NCI-H1436 (cell line): ENCODE results near the gene KCNQ1.

Experiments
- DNase-seq: peaks from one replicate; lab custom pipeline; 2025; lab: John Stamatoyannopoulos, UW

The KCNQ1 gene

DNA sequence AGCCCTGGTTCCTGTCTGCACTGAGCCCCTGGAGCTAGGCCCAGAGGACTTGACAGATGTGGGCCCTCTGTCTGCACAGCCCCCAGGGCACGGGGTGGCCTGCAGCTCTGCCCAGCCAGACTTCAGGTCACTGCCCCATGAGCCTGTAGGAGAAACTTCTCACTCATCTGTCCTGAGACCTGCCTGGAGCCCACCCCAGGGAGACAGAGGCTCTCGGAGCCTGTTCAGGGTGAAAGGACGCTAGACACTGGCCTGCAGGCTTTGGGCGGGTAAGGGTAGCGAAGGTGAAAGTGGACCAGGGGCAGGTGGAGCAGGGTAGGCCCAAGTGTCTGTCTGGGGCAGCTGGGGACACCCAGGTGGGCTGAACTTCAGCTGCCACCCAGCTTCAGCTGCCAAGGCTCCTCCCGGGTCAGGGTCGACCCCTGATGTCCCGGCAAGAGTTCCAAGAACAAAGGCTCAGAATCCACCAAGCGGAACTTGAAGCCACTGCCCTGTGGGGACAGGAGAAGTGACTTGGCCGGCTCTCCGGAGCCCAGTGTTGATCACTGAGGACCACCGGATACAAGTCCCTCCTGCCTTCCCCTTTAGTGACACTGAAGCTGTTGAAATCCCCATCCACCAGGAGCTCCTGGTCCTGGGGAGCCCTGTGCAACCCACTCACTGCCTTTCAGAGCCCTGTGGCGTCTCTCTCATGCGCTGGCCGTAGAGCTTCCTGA lies 90.3 kb downstream of the KCNQ1 start:
- DNase-seq = no peak

DNA sequence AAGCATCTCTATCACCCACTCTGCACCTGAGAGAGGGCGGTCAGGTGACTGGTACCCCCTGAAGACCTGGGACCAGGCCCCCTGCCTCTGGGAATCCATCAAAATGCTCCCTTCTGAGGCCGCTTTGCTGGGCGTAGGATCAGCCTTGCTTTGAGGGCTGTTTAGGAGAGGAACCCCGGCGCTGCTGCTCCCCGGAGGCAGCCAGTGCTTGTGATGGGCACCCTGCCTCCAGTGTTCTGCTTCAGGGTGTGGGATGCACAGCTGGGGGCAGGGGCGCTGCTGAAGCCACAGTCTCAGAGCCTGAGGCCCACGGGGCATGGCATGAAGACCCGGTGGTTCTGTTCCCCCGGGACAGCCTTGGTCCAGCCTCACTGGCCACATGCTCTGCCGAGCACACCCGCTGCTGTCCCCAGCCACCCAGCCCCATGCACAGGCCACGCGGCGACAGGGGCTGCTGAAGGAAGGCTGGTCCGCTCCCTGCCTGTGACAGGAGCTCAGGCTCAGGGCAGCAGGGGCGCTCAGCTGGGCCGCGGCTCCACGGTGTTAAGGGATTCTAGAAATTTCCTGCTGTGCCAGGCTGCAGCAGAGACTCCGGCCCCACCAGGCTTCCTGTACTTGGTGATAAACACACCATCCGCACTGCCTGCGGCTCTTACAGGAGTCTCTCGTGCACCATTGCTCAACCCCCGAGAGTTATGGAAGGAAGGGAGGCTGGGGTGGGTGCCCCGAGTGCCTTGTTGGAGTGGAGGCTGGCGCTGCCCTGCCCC lies 91.0 kb downstream of the KCNQ1 start:
- no peak for DNase-seq

DNA sequence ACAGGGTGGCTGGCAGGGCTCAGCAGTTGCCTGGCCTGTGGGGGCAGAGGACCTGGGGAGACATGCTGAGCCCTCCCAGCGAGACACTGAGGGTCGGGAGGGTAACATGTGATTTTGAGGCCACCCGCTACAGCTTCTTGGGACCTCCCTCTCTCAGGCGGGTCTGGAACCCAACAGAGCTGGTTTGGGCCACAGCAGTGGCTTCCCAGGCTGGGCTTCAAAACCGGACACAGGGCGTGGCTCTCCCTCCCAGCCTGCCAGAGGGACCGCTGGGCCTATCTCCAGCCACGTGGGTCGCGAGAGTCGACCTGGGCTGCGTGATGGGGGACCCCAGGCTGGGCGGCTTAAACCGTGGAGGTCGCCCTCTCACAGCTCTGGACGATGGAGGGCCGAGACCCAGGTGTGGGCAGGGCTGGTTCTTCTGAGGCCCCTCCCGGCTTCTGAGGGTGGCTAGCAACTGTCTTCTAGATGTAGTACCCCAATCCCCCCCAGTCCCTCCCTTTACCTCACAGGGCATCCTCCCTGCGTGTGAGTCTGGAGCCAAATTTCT lies 91.7 kb downstream of the KCNQ1 start:
- no peak for DNase-seq

GRCh38 chr11:2537010-2537705 lies 92.3 kb downstream of the KCNQ1 start:
- no peak for DNase-seq

DNA sequence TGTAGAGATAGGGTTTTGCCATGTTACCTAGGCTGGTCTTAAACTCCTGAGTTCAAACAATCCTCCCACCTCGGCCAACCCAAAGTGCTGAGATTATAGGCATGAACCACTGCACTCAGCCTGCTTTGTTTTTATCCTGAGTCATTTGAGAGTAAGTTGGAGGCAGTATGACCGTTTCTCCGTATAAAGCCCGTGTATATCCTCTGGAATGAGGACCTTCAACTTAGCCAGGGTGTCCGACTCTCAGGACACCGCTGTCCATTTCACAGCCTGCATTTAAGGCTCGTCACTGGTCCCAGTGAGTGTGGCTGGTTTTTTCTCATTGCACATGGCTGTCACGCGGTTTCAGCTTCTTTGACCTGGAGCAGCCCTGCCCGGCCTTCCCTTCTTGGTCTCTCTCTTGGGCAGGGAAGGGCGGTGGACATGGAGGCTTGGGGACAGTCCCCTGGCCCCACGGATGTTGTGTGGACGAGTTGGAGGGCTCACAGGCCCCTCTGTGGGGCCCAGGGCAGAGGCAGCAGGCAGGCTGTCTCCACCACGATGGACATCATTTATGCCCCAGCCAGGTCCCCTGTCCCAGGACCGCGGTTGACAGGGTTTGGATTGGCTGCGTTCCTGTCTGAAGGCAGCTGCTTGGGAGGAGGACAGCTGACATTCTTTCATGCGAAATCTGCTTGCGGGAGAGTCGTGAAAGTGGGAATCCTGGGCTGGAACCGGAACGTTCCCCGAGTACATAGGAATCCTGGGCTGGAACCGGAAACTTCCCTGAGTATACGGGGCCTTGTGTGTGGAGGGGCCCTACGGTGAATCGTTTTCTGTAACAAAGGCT lies 93.3 kb downstream of the KCNQ1 start:
- DNase-seq = no peak

- DNase-seq = no peak
These were observed 94.1 kb downstream of the KCNQ1 start for GRCh38 chr11:2538951-2539350.

DNA sequence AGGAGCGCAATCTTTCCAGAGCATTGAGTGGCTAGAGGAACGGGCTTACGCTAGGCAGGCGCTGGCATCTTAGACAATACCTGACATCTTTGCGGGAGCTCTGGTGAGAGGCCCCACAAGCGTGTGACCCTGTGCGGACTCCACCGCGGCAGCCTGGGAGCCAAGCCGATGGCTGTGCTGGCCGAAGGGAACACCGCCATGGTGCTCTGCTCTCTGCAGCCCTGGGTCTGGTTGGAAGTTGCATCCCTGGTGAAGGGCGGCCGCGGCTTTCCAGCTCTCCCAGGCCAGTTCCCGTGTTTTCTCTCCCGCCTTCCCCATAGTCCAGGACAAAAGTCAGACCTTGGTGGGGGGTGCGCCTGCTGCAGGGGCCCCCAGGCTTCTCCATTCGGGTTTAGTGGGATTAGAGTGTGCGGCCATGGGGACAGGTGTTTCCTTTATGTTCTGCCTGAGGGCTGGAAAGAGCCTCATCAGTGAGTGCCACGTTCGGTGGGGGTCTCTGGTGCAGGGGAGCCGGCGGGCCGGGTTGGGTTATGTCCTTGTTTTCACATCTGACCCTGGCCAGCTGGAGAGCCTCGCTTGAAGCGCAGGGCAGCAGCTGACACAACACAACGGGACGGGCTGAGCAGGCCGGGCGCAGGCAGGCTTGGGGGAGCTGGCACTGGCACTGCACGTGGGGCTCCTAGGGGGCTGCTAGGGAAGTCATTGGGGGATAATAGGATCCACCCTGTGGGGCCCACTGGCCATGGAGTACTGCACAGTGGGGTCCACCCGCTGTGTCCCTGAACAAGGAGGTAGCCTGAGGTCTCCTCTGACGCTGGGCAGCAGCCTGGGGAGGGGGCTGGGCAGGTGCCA lies 94.8 kb downstream of the KCNQ1 start:
- no peak for DNase-seq

DNA sequence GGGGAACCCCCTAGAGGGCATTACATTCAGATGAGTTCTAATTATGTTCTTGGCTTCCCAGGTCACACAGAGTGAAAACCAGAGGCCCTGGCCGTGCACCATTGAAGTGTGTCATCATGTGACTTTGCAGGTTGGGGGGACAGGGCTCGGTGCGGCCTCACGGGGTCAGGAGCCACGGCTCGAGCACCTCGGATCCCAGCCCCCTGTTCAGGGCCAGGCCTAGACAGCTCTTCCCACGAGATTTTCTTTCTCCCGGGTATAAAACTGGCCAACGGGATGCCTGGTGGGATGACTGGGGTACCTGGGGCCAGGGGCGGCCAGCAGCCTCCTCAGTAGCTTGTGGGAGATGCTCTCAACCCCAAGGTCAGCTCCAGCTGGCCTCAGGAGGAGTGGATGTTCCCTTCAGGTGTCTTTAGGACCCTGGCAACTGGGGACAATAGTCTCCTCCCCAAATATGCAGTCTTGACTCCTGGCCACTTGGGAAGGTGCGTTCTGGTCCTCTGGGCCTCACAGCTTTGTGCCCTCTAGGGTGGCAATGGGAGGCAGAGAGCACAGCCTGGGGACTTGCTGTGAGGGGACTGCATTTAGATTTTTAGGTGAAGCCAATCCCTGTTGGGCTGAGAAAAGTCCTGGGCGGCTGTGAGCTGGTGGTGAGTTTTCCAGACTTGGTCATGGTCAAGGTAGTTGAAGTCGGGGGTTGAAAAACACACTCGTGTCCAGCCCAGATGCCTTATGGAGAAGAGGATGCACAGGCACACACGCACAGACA lies 95.6 kb downstream of the KCNQ1 start:
- DNase-seq = no peak

DNA sequence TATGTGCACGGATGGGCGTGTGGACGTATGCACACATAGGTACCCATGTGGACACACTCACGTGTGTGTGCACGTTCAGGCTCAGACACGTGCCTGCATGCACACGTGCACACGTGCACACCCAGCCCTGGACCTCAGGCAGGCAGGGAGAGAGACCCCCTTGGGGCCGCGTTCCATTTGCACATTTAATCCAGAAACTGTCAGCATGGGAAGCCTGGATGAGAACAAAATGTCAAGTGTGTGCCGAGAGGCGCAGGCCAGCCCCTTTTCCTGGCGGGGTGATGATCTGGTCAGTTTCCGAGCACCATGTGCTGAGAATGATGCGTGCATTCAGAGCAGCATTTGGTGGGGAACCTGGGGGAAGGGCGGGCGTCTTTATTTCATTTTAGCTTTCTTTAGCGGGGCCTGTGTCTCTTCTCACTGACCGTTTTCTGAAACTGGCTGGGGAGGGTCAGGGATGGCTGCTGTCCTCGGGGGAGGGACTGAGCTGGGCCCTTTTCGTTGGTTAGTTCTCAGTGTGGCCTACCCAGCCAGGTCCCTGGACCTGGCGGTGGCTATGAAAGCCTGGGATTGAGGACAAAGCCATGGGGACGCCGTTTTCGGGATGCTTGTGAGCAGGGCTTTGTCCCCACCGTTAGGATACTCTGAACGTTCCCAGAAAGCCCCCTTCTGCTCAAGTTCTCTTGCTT lies 96.3 kb downstream of the KCNQ1 start:
- DNase-seq = no peak

- DNase-seq = no peak
These were observed 97.1 kb downstream of the KCNQ1 start for GRCh38 chr11:2541881-2542361.

- DNase-seq = no peak
These were observed 97.6 kb downstream of the KCNQ1 start for GRCh38 chr11:2542406-2542805.

DNA sequence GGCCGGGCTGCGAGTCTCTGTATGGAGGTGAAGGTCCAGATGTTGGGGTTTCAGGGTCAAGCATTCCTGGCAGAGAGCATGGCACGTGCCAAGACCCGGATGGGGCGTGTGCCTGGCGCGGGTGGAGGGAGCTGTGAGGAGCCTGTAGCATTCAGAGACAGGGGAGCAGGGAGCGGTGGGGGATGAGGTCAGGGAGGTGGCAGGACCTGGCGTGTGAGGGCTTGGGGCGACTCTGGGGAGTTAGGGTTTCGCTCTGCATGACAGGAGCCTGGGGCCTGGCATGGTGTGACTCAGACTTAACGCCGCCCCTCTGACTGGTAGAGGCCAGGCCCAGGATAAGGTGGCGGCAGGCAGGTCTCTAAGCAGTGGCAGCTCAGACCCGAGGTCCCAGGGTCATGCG lies 103.0 kb downstream of the KCNQ1 start:
- DNase-seq = no peak

DNA sequence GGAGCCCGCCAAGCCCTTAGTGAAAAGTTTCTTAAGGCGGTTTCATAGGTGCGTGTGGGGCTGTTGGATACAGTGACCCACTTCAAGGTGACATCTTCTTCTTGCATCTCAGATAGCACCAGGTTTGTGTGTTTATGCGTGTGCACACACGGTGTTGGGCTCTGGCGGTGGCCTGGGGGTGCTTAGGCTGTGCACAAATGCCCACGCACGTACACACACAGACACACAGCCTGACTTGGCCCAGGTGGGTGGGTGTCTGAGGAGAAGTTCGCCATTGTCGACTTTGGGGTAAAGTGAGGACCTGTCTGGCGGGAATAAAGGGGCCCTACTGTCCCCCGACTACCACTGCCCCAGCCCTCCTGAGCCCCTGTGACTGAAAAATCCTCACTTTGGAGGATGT lies 103.8 kb downstream of the KCNQ1 start:
- no peak for DNase-seq

DNA sequence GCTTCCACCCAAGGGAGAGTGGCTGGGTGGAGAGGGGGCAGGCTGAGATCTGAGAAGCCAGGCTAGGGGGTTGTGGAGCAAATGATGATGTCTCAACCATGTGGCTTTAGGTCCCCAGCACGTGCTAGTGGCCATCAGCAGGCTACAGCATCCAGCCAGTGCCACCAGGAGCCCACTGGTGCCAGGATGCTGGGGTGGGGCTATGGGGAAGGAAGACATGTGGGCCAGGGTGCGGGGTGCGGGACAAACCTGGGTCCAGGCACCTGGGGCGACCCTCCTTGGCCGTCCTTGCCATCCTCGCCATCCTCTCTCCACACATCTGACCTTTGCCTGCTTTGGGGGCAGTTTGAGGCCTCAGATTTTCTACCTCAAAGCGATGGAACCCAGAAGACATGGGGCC lies 104.3 kb downstream of the KCNQ1 start:
- DNase-seq = no peak

DNA sequence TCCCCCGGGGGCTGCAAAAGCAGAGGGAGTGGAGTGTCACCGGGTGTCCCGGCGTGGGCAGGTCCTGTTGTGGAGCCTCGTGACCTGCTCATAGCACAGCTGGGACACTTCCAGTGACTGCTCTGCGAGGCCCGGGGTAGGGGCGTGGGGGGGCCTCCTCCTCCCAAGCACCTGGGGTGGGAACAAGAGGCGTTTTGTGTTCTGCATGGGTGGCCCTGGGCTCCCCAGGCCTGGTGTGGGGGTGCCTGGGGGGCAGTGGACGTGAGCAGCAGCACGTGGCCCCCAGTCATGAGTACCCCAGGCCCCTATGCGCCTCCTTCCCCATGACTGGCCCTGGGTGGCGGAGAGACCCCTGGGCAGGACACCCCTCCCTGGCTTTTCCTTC lies 104.7 kb downstream of the KCNQ1 start:
- DNase-seq = no peak

DNA sequence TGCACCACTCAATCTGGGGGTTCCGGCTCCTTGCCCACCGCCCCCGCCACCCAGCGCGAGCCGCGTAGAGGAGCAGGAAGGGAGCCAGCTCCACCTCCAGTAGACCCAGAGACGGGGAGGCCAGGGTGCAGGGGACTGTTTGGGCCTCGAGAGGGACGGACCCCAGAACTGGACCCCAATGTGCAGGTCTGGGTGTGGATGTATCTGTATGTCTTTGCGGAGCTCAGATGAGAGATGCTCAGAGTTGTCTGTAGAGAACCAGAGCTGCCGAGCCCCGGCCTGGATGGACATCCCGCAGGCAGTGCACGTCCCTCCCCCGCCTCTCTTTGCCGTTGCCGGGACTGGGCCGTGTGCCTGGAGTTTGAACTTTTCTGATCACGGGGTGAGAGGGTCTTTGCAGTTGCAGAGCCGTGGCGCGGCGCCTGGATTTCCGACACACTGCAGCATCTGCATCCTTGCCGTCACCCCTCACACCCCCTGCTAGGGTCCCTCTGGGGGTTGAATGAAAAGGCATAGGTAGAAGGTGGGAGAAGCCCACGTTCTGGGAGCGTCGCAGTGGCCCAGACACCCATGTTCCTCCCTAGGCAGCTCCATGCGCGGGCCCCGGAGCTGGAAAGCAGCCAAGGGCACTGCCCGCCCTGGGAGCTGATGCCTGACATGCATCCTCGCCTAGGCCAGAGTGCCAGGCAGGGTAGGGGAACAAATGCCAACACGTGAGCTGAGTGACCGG lies 105.2 kb downstream of the KCNQ1 start:
- DNase-seq = no peak

- no peak for DNase-seq
These were observed 105.8 kb downstream of the KCNQ1 start for GRCh38 chr11:2550606-2550970.

- no peak for DNase-seq
These were observed 106.3 kb downstream of the KCNQ1 start for GRCh38 chr11:2551131-2551530.

DNA sequence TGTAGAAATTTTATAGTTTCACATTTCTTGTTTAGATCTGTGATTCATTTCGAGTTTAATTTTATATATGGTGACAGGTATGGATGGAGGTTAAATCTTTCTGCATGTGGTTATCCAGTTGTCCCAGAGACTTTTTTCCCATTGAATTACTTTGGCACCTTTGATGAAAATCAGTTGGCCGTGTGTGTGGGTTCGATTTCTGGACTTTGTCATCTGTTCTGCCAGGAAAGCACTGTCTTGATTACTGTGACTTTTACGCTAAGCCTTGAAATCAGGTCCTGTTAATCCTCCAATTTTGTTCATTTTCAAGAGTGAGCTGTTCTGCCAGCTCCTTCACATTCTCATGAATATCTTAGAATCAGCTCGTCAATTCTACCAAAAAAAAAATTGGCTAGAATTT lies 107.4 kb downstream of the KCNQ1 start:
- no peak for DNase-seq
